Uterus (tissue), 4 donors: ENCODE measurements around the gene SUSD3. TPM values are rescaled to one million over a fixed set of nuclear protein-coding genes. Genes with fewer than 3 reads are reported as not detected.

Experiments
- DNase-seq, 2 donors: peaks; one replicate each; pipeline ENCODE4 v3.0.0-alpha.2; 2019 to 2020
- H3K27ac ChIP-seq, 2 donors: fragments of 200-600 bp; sonication (generic); 1 replicate in 1 of 2; 2 replicates in 1 of 2; pipeline ENCODE4 v1.5.1; 2016 to 2018
- H3K27me3 ChIP-seq, 2 donors: fragments of 200-600 bp; sonication (generic); one replicate each; pipeline ENCODE4 v1.5.1; 2018 to 2019; ENCODE audit warnings: control low read depth in 1 of 2
- H3K36me3 ChIP-seq, 2 donors: fragments of 200-600 bp; sonication (generic); one replicate each; pipeline ENCODE4 v1.5.1; 2019; ENCODE audit warnings: control low read depth in 1 of 2
- H3K4me1 ChIP-seq, 2 donors: fragments of 200-600 bp; sonication (generic); one replicate each; pipeline ENCODE4 v1.5.1; 2018 to 2019; ENCODE audit warnings: control low read depth in 1 of 2
- H3K4me3 ChIP-seq, 2 donors: fragments of 200-600 bp; sonication (generic); 1 replicate in 1 of 2; 2 replicates in 1 of 2; pipeline ENCODE4 v1.5.1; 2018 to 2019; ENCODE audit warnings: mild to moderate bottlenecking in 1 of 2
- H3K9me3 ChIP-seq, 2 donors: fragments of 200-600 bp; sonication (generic); one replicate each; pipeline ENCODE4 v1.5.1; 2019; ENCODE audit warnings: control low read depth in 1 of 2
- CTCF ChIP-seq, 4 experiments: fragments of 200-600 bp in 2 of 4; fragments of 450-650 bp in 2 of 4; sonication (generic) in 2 of 4; IDR thresholded peaks; one replicate each; pipeline ENCODE4 v1.5.1; 2016 to 2019; ENCODE audit warnings: antibody characterized with exemption in 4 of 4, mild to moderate bottlenecking in 2 of 4, moderate library complexity in 1 of 4
- POLR2A ChIP-seq, 2 donors: fragments of 450-650 bp; IDR thresholded peaks; one replicate each; pipeline ENCODE4 v1.6.1; 2016; ENCODE audit warnings: antibody characterized with exemption in 2 of 2, mild to moderate bottlenecking in 1 of 2, moderate library complexity in 1 of 2
- intact Hi-C: fragments of 100-400 bp; cut with DNase I; formaldehyde crosslinking; loops from one replicate; pipeline ENCODE4 v1.15.1; 2023; ENCODE audit warnings: low total_unique reads
- total RNA-seq, 4 donors: library from RNA; depleted of rRNA in 3 of 4; stranded (reverse); fragments of >200 nt in 3 of 4; gene quantifications; one replicate each; pipeline versions ENCODE4 v1.1.0 to v1.2.4, GENCODE V29; 2014 to 2023
- donor health status: DM: yes; HTN: yes; CAD: no.

SUSD3 gene
- total RNA-seq, 4 donors from 2014 or later = 9.3 to 52.7 (median 14.7) TPM

- H3K4me3 ChIP-seq = no peak overlapping the region
- no peaks in the 10 kb centered on the region for H3K36me3 ChIP-seq
- intact Hi-C loops = no loop called here
- H3K4me1 ChIP-seq = no peaks in the 10 kb centered on the region
- TF ChIP-seq CTCF (IDR thresholded peaks at IDR 0.05) = no peak
- TF ChIP-seq POLR2A (IDR thresholded peaks at IDR 0.05) = no peak
- no peak overlapping the region for H3K27ac ChIP-seq
- DNase-seq = peak; percentile 15
- no peaks in the 10 kb centered on the region for H3K27me3 ChIP-seq
- H3K9me3 ChIP-seq = no peaks in the 10 kb centered on the region
These were observed 22.6 kb downstream of the SUSD3 start for GRCh38 chr9:93081081-93081529.

DNA sequence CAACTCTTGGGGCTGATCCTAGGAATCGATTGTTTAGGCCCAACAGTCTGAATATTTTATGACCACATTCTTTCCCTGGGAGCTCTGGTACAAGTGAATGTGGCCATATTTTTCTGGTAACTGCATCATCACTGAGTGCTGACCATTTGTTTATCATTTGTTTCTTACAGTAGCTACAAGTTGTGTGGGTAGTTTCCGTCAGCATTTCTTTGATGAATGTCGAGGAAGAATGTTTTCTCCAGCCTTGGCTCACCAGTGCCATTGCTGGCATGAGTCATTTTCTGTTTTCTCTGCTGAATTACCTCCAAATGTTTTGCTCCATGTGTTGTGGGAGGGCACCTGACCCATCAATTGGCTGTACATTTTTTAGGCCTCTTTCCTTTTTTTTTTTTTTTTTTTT, 23.4 kb downstream of the SUSD3 start:
- Histone ChIP-seq H3K27ac (peak overlapping the region; percentile 5 to 37), H3K36me3 (no peaks in the 10 kb centered on the region), H3K27me3 (no peaks in the 10 kb centered on the region), H3K9me3 (no peaks in the 10 kb centered on the region), H3K4me3 (no peak overlapping the region), H3K4me1 (no peaks in the 10 kb centered on the region)
- TF ChIP-seq CTCF (IDR thresholded peaks at IDR 0.05) = no peak
- TF ChIP-seq POLR2A (IDR thresholded peaks at IDR 0.05) = no peak
- peak; percentile 14 to 16 for DNase-seq
- intact Hi-C loops = no loop called here

GRCh38 chr9:93082841-93083411, 24.4 kb downstream of the SUSD3 start:
- TF ChIP-seq CTCF (IDR thresholded peaks at IDR 0.05) (no peak), POLR2A (IDR thresholded peaks at IDR 0.05) (no peak)
- H3K4me3 ChIP-seq = no peak overlapping the region
- H3K27ac ChIP-seq = peak overlapping the region in 1 of 2 donors; percentile 35
- intact Hi-C loops = no loop called here
- H3K27me3 ChIP-seq = no peaks in the 10 kb centered on the region
- H3K36me3 ChIP-seq = no peaks in the 10 kb centered on the region
- DNase-seq = peak; percentile 13 to 14
- H3K4me1 ChIP-seq = no peaks in the 10 kb centered on the region
- H3K9me3 ChIP-seq = no peaks in the 10 kb centered on the region

DNA sequence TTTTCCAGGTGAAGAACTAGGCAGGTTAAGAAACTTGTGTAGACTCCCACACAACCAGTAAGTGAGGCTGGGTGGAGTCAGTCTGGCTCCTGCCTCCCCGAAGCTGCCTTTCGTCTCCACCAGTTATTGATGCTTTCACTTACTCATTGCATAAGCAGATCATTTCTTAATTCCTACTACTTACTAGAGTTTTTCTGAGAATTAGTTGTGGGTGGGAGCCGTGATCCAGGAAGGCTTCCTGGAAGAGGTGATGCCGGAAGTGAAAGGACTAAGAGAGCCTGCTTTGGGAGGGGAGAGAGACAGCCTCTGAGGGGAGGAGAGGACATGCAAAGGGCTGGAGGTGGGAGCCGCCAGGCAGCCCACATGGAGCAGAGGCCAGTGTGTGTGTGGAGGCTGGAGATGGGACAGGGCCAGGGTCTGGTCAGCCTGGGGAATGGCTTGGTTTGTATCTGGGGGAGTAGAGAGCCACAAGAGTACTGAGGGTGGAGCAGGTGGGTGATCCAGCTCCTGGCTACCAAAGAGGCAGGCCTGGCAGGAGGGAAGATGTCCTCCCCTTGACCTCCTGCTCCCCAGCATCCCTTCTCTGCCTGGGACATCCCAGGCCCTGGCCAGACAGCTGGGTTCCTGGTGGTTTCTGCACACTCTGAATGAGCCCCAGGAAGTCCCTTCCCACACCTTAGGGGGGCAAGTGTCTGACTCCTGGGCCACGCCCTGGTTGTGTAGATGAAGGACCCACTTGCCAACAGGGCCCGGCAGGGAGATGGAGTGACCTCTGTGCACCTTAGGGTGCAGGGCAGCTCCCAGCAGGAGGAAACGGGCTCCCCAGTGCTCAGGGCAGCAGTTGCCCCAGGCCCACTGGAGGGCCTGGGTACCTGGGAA, 25.3 kb downstream of the SUSD3 start:
- Histone ChIP-seq H3K4me1 (no peaks in the 10 kb centered on the region), H3K9me3 (no peaks in the 10 kb centered on the region), H3K27me3 (no peaks in the 10 kb centered on the region), H3K36me3 (no peaks in the 10 kb centered on the region), H3K27ac (no peak overlapping the region), H3K4me3 (no peak overlapping the region)
- intact Hi-C loops = no loop called here
- TF ChIP-seq POLR2A (IDR thresholded peaks at IDR 0.05) (no peak), CTCF (IDR thresholded peaks at IDR 0.05) (no peak)
- peak; percentile 9 for DNase-seq

DNA sequence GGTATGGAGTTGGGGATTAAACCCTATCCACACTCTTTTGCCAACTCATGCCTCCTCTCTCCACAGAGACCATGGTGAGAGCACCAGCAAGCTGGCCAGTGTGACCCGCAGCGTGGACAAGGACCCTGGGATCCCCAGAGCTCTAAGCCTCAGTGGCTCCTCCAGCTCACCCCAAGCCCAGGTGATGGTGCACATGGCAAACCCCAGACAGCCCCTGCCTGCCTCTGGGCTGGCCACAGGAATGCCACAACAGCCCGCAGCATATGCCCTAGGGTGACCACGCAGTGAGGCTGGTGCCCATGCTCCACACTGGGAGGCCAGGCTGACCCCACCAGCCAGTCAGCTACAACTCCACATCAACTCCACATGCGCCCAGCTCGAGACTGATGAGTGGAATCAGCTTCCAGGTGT, 26.0 kb downstream of the SUSD3 start:
- no peak for TF ChIP-seq CTCF (IDR thresholded peaks at IDR 0.05)
- no peak for TF ChIP-seq POLR2A (IDR thresholded peaks at IDR 0.05)
- intact Hi-C loops = no loop called here
- Histone ChIP-seq H3K9me3 (no peaks in the 10 kb centered on the region), H3K4me3 (no peak overlapping the region), H3K27me3 (no peaks in the 10 kb centered on the region), H3K4me1 (no peaks in the 10 kb centered on the region), H3K36me3 (no peaks in the 10 kb centered on the region), H3K27ac (no peak overlapping the region)
- peak in 1 of 2 donors; percentile 8 for DNase-seq
